H9 (cell line): Measurements from ENCODE around the gene TSPOAP1. TPM values are rescaled to one million over a fixed set of nuclear protein-coding genes. Genes with fewer than 3 reads are reported as not detected.

Experiments
- DNase-seq: peaks from one replicate; pipeline ENCODE4 v3.0.0-alpha.2; 2017
- H2AFZ ChIP-seq: one replicate; pipeline ENCODE4 v1.6.1; 2013; ENCODE audit warnings: mild to moderate bottlenecking, low read length, control low read depth, moderate library complexity
- H2AK5ac ChIP-seq: 2 replicates; pipeline ENCODE4 v1.6.1; 2013; ENCODE audit warnings: low read length, control low read depth, mixed read lengths; ENCODE audit not compliant: insufficient read length
- H2BK120ac ChIP-seq: one replicate; pipeline ENCODE4 v1.6.1; 2013; ENCODE audit warnings: low read depth, mild to moderate bottlenecking, low read length, control low read depth, inconsistent platforms; ENCODE audit not compliant: poor library complexity, severe bottlenecking
- H2BK12ac ChIP-seq: 2 replicates; pipeline ENCODE4 v1.6.1; 2013; ENCODE audit warnings: low read length, control low read depth, mixed read lengths, low read depth; ENCODE audit not compliant: insufficient read length
- H2BK15ac ChIP-seq: 2 replicates; pipeline ENCODE4 v1.6.1; 2013; ENCODE audit warnings: low read depth, low read length, control low read depth
- H2BK20ac ChIP-seq: one replicate; pipeline ENCODE4 v1.6.1; 2013; ENCODE audit warnings: low read depth, mild to moderate bottlenecking, low read length, control low read depth, inconsistent platforms; ENCODE audit not compliant: poor library complexity, severe bottlenecking
- H2BK5ac ChIP-seq: 2 replicates; pipeline ENCODE4 v1.6.1; 2013; ENCODE audit warnings: low read length, control low read depth, mixed read lengths; ENCODE audit not compliant: insufficient read length
- H3K14ac ChIP-seq: 2 replicates; pipeline ENCODE4 v1.6.1; 2013; ENCODE audit warnings: low read length, control low read depth; ENCODE audit not compliant: insufficient read depth
- H3K18ac ChIP-seq: 2 replicates; pipeline ENCODE4 v1.6.1; 2013; ENCODE audit warnings: low read depth, mild to moderate bottlenecking, mixed read lengths, low read length, control low read depth; ENCODE audit not compliant: insufficient read length
- H3K23ac ChIP-seq: 2 replicates; pipeline ENCODE4 v1.6.1; 2013; ENCODE audit warnings: low read length, control low read depth, mixed read lengths, low read depth; ENCODE audit not compliant: insufficient read length
- H3K23me2 ChIP-seq: 2 replicates; pipeline ENCODE4 v1.6.1; 2013; ENCODE audit warnings: low read depth, mild to moderate bottlenecking, mixed read lengths, low read length, control low read depth; ENCODE audit not compliant: insufficient read length, poor library complexity, severe bottlenecking
- H3K27ac ChIP-seq: 2 replicates; pipeline ENCODE4 v1.5.1; 2013; ENCODE audit warnings: low read length, control low read depth, mixed read lengths, low read depth; ENCODE audit not compliant: insufficient read length
- H3K27me3 ChIP-seq: 2 replicates; pipeline ENCODE4 v1.6.1; 2013; ENCODE audit warnings: low read length, control low read depth, inconsistent platforms; ENCODE audit not compliant: insufficient read depth
- H3K4ac ChIP-seq: 2 replicates; pipeline ENCODE4 v1.6.1; 2013; ENCODE audit warnings: low read depth, mild to moderate bottlenecking, control low read depth, inconsistent platforms, low read length, moderate library complexity
- H3K4me1 ChIP-seq: 2 replicates; pipeline ENCODE4 v1.6.1; 2013; ENCODE audit warnings: low read length, control low read depth, inconsistent platforms; ENCODE audit not compliant: insufficient read depth
- H3K4me2 ChIP-seq: 2 replicates; pipeline ENCODE4 v1.6.1; 2013; ENCODE audit warnings: low read length, control low read depth, mixed read lengths; ENCODE audit not compliant: insufficient read length, insufficient read depth
- H3K56ac ChIP-seq: 2 replicates; pipeline ENCODE4 v1.6.1; 2013; ENCODE audit warnings: low read depth, mild to moderate bottlenecking, mixed read lengths, low read length, control low read depth; ENCODE audit not compliant: insufficient read length
- H3K79me1 ChIP-seq: 2 replicates; pipeline ENCODE4 v1.6.1; 2013; ENCODE audit warnings: low read depth, mild to moderate bottlenecking, moderate library complexity, low read length, control low read depth, inconsistent platforms; ENCODE audit not compliant: insufficient read depth, poor library complexity, severe bottlenecking
- H3K79me2 ChIP-seq: 2 replicates; pipeline ENCODE4 v1.6.1; 2013; ENCODE audit warnings: low read length, control low read depth, inconsistent platforms; ENCODE audit not compliant: insufficient read depth
- H3K9ac ChIP-seq: 2 replicates; pipeline ENCODE4 v1.6.1; 2013; ENCODE audit warnings: low read length, control low read depth, mixed read lengths; ENCODE audit not compliant: insufficient read length; ENCODE audit errors: extremely low read depth
- H3K9me3 ChIP-seq: one replicate; pipeline ENCODE4 v1.6.1; 2013; ENCODE audit warnings: low read depth, low read length, inconsistent platforms; ENCODE audit not compliant: control insufficient read depth
- H3T11ph ChIP-seq: one replicate; pipeline ENCODE4 v1.6.1; 2013; ENCODE audit warnings: mild to moderate bottlenecking, low read length, control low read depth, inconsistent platforms
- H4K20me1 ChIP-seq: one replicate; pipeline ENCODE4 v1.6.1; 2013; ENCODE audit not compliant: control insufficient read depth, insufficient read length, insufficient read depth
- H4K5ac ChIP-seq: 2 replicates; pipeline ENCODE4 v1.6.1; 2013; ENCODE audit warnings: low read depth, mild to moderate bottlenecking, mixed read lengths, low read length, control low read depth; ENCODE audit not compliant: insufficient read length
- H4K8ac ChIP-seq: replicated peaks from 2 replicates; pipeline ENCODE4 v1.6.1; 2013; ENCODE audit warnings: low read length, control low read depth, mixed read lengths, low read depth; ENCODE audit not compliant: insufficient read length
- H4K91ac ChIP-seq: 2 replicates; pipeline ENCODE4 v1.6.1; 2013; ENCODE audit warnings: low read depth, mild to moderate bottlenecking, moderate library complexity, mixed read lengths, low read length, control low read depth; ENCODE audit not compliant: insufficient read length
- H3K27ac Mint-ChIP-seq, 3 experiments: 2 replicates in 2 of 3; 3 replicates in 1 of 3; pipeline ENCODE4 v1.8.0; 2020 to 2021; ENCODE audit warnings: mixed read lengths in 3 of 3, mild to moderate bottlenecking in 1 of 3, moderate library complexity in 1 of 3
- H3K27me3 Mint-ChIP-seq: 2 replicates; pipeline ENCODE4 v1.8.0; 2021; ENCODE audit warnings: low read depth, mild to moderate bottlenecking, moderate library complexity, mixed read lengths
- H3K36me3 Mint-ChIP-seq, 3 experiments: 2 replicates in 2 of 3; 3 replicates in 1 of 3; pipeline ENCODE4 v1.8.0; 2020 to 2021; ENCODE audit warnings: low read depth in 3 of 3, mixed read lengths in 3 of 3; ENCODE audit not compliant: insufficient read depth in 1 of 3
- H3K4me1 Mint-ChIP-seq, 2 experiments: 2 replicates each; pipeline ENCODE4 v1.8.0; 2020; ENCODE audit warnings: mixed read lengths in 2 of 2
- H3K4me3 Mint-ChIP-seq, 2 experiments: 2 replicates in 1 of 2; 3 replicates in 1 of 2; pipeline ENCODE4 v1.8.0; 2020 to 2021; ENCODE audit warnings: mild to moderate bottlenecking in 2 of 2, mixed read lengths in 2 of 2, moderate library complexity in 1 of 2
- H3K9me3 Mint-ChIP-seq, 2 experiments: 2 replicates in 1 of 2; 3 replicates in 1 of 2; pipeline ENCODE4 v1.8.0; 2020; ENCODE audit warnings: mild to moderate bottlenecking in 2 of 2, mixed read lengths in 2 of 2, moderate library complexity in 1 of 2
- CTCF ChIP-seq: fragments of 200-600 bp; sonication (generic); conservative IDR thresholded peaks from 3 replicates; pipeline ENCODE4 v1.8.0; 2021; ENCODE audit warnings: antibody characterized with exemption, mild to moderate bottlenecking
- WGBS: extraction: QIAGEN DNeasy Blood & Tissue Kit; methylation state at CpG from one replicate; pipeline ENCODE4 v1.1.7; 2013; ENCODE audit warnings: missing lambda C conversion rate, low lambda C conversion rate, mixed read lengths; ENCODE audit not compliant: insufficient read length; ENCODE audit errors: extremely low coverage; 5-methylcytosine and 5-hydroxymethylcytosine counted together
- total RNA-seq: library from RNA; stranded (reverse); gene quantifications from 2 replicates; pipeline ENCODE4 v1.2.1, GENCODE V29; 2021

Gene TSPOAP1
- total RNA-seq, 1 experiment from 2014 or later, result 17.3 TPM

- H2BK15ac ChIP-seq, result no peak overlapping the region
Measured at GRCh38 chr17:58357312-58358297, 29.0 kb upstream of the TSPOAP1 start.

More at GRCh38 chr17:58357312-58358297, 29.0 kb upstream of the TSPOAP1 start:
- Histone ChIP-seq H3K23ac (no peak overlapping the region), H2BK5ac (no peak overlapping the region), H3K14ac (no peak overlapping the region), H3K9ac (no peak overlapping the region), H4K20me1 (no peaks in the 10 kb centered on the region), H3K79me1 (no peaks in the 10 kb centered on the region), H4K8ac (no peak overlapping the region), H3K18ac (no peak overlapping the region), H3K4ac (no peak overlapping the region), H2BK120ac (no peak overlapping the region), H3T11ph (no peak overlapping the region), H3K4me1 (no peaks in the 10 kb centered on the region; the same call in 1 of the 2 replicates), H2BK12ac (no peak overlapping the region), H2AFZ (no peak overlapping the region), H2AK5ac (no peak overlapping the region), H3K9me3 (no peaks in the 10 kb centered on the region), H3K4me2 (no peak overlapping the region), H3K23me2 (peaks cover 5% of the 10 kb centered on the region), H4K5ac (no peak overlapping the region), H3K79me2 (no peaks in the 10 kb centered on the region), H3K56ac (no peak overlapping the region), H3K27ac (no peak overlapping the region), H4K91ac (no peak overlapping the region), H2BK20ac (no peak overlapping the region), H3K27me3 (no peaks in the 10 kb centered on the region)
- no peak overlapping the region for H3K4me3 Mint-ChIP-seq
- DNase-seq, result no peak
- H3K36me3 Mint-ChIP-seq, result no peaks in the 10 kb centered on the region
- no peak for TF ChIP-seq CTCF
- no CpG with 5 or more reads among the region's 22 CpGs for WGBS
- no peak overlapping the region; a peak in 1 of 7 replicates for H3K27ac Mint-ChIP-seq
- peaks cover 12 to 17% of the 10 kb centered on the region in 2 experiments for H3K4me1 Mint-ChIP-seq
- H3K9me3 Mint-ChIP-seq, result no peaks in the 10 kb centered on the region
- H3K27me3 Mint-ChIP-seq, result peaks cover 4% of the 10 kb centered on the region
